HCT116 (cell line): ENCODE results near the gene IL10. TPM values are rescaled to one million over a fixed set of nuclear protein-coding genes. Genes with fewer than 3 reads are reported as not detected.

Experiments used
- ATAC-seq: fragments of 200-7000 bp; cut with Tn5 transposase; 2 replicates; pipeline ENCODE4 v1.9.1; 2020; ENCODE audit warnings: mild to moderate bottlenecking, moderate library complexity
- BruUV-seq: library from RNA; stranded (reverse); fragments of 400-500 nt; replicated peaks from 2 replicates; lab custom pipeline; 2021; lab: Mats Ljungman, UMichigan
- CTCF ChIA-PET: fragments of 300-600 bp; sonication (Branson Sonifier 250); formaldehyde crosslinking; loops from one replicate; lab custom pipeline; 2021; ENCODE audit warnings: antibody characterized with exemption; lab: Charles Lee
- POLR2A ChIA-PET: fragments of 300-600, 350-600 bp; sonication (Branson Sonifier 250); formaldehyde crosslinking; loops from one replicate; lab custom pipeline; 2021; ENCODE audit warnings: antibody characterized with exemption; lab: Charles Lee
- RAD21 ChIA-PET, 2 experiments: fragments of 300-600 bp; sonication (Branson Sonifier 250); formaldehyde crosslinking; loops; one replicate each; lab custom pipeline; 2023; ENCODE audit warnings: low total read pairs in 2 of 2; ENCODE audit not compliant: uncharacterized antibody in 2 of 2, unreplicated experiment in 2 of 2, low non-redundant PET in 1 of 2; lab: Charles Lee
- DNase-seq: peaks from one replicate; pipeline ENCODE4 v3.0.0-alpha.2; 2010; ENCODE audit warnings: low read depth, low spot score
- H2AFZ ChIP-seq: fragments of 200-600 bp; shearing (Covaris generic), sonication (generic); 2 replicates; pipeline ENCODE4 v1.6.1; 2017; ENCODE audit warnings: low read depth, mixed run types, mixed read lengths, antibody characterized with exemption, low read length; ENCODE audit not compliant: poor library complexity, severe bottlenecking
- H3K27ac ChIP-seq: 2 replicates; pipeline ENCODE4 v1.5.1; 2012; ENCODE audit warnings: low read depth, low read length
- H3K27me3 ChIP-seq: fragments of 200-600 bp; sonication (generic); 2 replicates; pipeline ENCODE4 v1.6.1; 2016; ENCODE audit warnings: mixed run types, low read length, mixed read lengths; ENCODE audit not compliant: insufficient read depth
- H3K36me3 ChIP-seq, 2 experiments: fragments of 200-500 bp in 1 of 2; fragments of 200-600 bp in 1 of 2; sonication (Bioruptor generic) in 1 of 2; sonication (generic) in 1 of 2; 2 replicates each; pipeline versions ENCODE4 v1.5.1 to v1.6.1; 2014 to 2016; ENCODE audit warnings: low read length in 2 of 2, inconsistent platforms in 1 of 2, mixed read lengths in 1 of 2, mixed run types in 1 of 2; ENCODE audit not compliant: insufficient read depth in 2 of 2, control insufficient read depth in 1 of 2
- H3K4me1 ChIP-seq, 2 experiments: fragments of 200-600 bp in 1 of 2; sonication (generic) in 1 of 2; 2 replicates each; pipeline versions ENCODE4 v1.5.1 to v1.6.1; 2012 to 2017; ENCODE audit warnings: low read length in 2 of 2, inconsistent platforms in 1 of 2, mild to moderate bottlenecking in 1 of 2, mixed read lengths in 1 of 2, mixed run types in 1 of 2, moderate library complexity in 1 of 2; ENCODE audit not compliant: insufficient read depth in 2 of 2, control insufficient read depth in 1 of 2
- H3K4me2 ChIP-seq: fragments of 200-600 bp; sonication (generic); 2 replicates; pipeline ENCODE4 v1.6.1; 2017; ENCODE audit warnings: mixed run types, low read length, mixed read lengths
- H3K4me3 ChIP-seq, 2 experiments: fragments of 200-600 bp in 1 of 2; sonication (generic) in 1 of 2; replicated peaks in 1 of 2; 2 replicates each; pipeline ENCODE4 v1.5.1; 2011 to 2016; ENCODE audit warnings: low read length in 2 of 2, control low read depth in 1 of 2, low read depth in 1 of 2, mild to moderate bottlenecking in 1 of 2, mixed read lengths in 1 of 2, mixed run types in 1 of 2
- H3K79me2 ChIP-seq: fragments of 200-600 bp; sonication (generic); 2 replicates; pipeline ENCODE4 v1.6.1; 2017; ENCODE audit warnings: mild to moderate bottlenecking, mixed run types, low read length, moderate library complexity, mixed read lengths; ENCODE audit not compliant: insufficient read depth
- H3K9ac ChIP-seq: fragments of 200-600 bp; sonication (generic); 2 replicates; pipeline ENCODE4 v1.6.1; 2016; ENCODE audit warnings: low read length, mixed read lengths
- H3K9me2 ChIP-seq: fragments of 200-600 bp; sonication (generic), shearing (Covaris generic); 2 replicates; pipeline ENCODE4 v1.6.1; 2017; ENCODE audit warnings: mixed run types, mild to moderate bottlenecking, moderate library complexity; ENCODE audit not compliant: insufficient read depth
- H3K9me3 ChIP-seq, 2 experiments: fragments of 200-500 bp in 1 of 2; fragments of 200-600 bp in 1 of 2; sonication (Bioruptor generic) in 1 of 2; sonication (generic) in 1 of 2; 2 replicates each; pipeline ENCODE4 v1.6.1; 2014 to 2017; ENCODE audit warnings: low read length in 2 of 2, mixed read lengths in 2 of 2, inconsistent platforms in 1 of 2, low read depth in 1 of 2, mild to moderate bottlenecking in 1 of 2, mixed run types in 1 of 2, moderate library complexity in 1 of 2; ENCODE audit not compliant: control insufficient read depth in 1 of 2, insufficient read depth in 1 of 2
- H4K20me1 ChIP-seq: fragments of 200-600 bp; sonication (generic), shearing (Covaris generic); 2 replicates; pipeline ENCODE4 v1.6.1; 2017; ENCODE audit warnings: mixed run types, mild to moderate bottlenecking, moderate library complexity; ENCODE audit not compliant: insufficient read depth
- CBX3 ChIP-seq: IDR thresholded peaks from 2 replicates; pipeline ENCODE4 v1.6.1; 2012; ENCODE audit warnings: low read depth
- CTCF ChIP-seq, 3 experiments: fragments of 200-600 bp in 1 of 3; sonication (generic) in 1 of 3; IDR thresholded peaks in 2 of 3; conservative IDR thresholded peaks in 1 of 3; 2 replicates each; pipeline ENCODE4 v1.5.1; 2012 to 2017; ENCODE audit warnings: low read depth in 2 of 3, low read length in 2 of 3, antibody characterized with exemption in 1 of 3, borderline replicate concordance in 1 of 3, control low read depth in 1 of 3, mild to moderate bottlenecking in 1 of 3, mixed read lengths in 1 of 3, mixed run types in 1 of 3, moderate library complexity in 1 of 3; ENCODE audit not compliant: insufficient read depth in 1 of 3
- EGR1 ChIP-seq: IDR thresholded peaks from 2 replicates; pipeline ENCODE4 v1.6.1; 2012; ENCODE audit warnings: low read depth
- ELF1 ChIP-seq: IDR thresholded peaks from 2 replicates; pipeline ENCODE4 v1.6.1; 2012; ENCODE audit warnings: low read depth, borderline replicate concordance
- EZH2 ChIP-seq: fragments of 200-600 bp; sonication (generic); IDR thresholded peaks from 2 replicates; pipeline ENCODE4 v1.6.1; 2017; ENCODE audit warnings: antibody characterized with exemption, mixed run types
- EZH2phosphoT487 ChIP-seq: fragments of 200-600 bp; IDR thresholded peaks from 2 replicates; pipeline ENCODE4 v1.6.1; 2018; ENCODE audit warnings: antibody characterized with exemption, borderline replicate concordance
- FOSL1 ChIP-seq: IDR thresholded peaks from 2 replicates; pipeline ENCODE4 v1.6.1; 2012; ENCODE audit warnings: low read depth
- MAX ChIP-seq: IDR thresholded peaks from 2 replicates; pipeline ENCODE4 v1.6.1; 2012
- POLR2A ChIP-seq: IDR thresholded peaks from 2 replicates; pipeline ENCODE4 v1.7.0; 2011; ENCODE audit warnings: borderline replicate concordance; ENCODE audit not compliant: insufficient read depth, insufficient read length; ENCODE audit errors: extremely low read depth
- POLR2AphosphoS5 ChIP-seq: IDR thresholded peaks from 2 replicates; pipeline ENCODE4 v1.6.1; 2011; ENCODE audit warnings: mild to moderate bottlenecking, low read depth, low read length, moderate library complexity
- RAD21 ChIP-seq: IDR thresholded peaks from 2 replicates; pipeline ENCODE4 v1.6.1; 2012; ENCODE audit warnings: low read depth, mild to moderate bottlenecking
- REST ChIP-seq: IDR thresholded peaks from 2 replicates; pipeline ENCODE4 v1.6.1; 2012; ENCODE audit warnings: low read depth
- SIN3A ChIP-seq: IDR thresholded peaks from 2 replicates; pipeline ENCODE4 v1.6.1; 2012; ENCODE audit warnings: low read depth
- SP1 ChIP-seq: IDR thresholded peaks from 2 replicates; pipeline ENCODE4 v1.6.1; 2012; ENCODE audit warnings: low read depth
- SRF ChIP-seq: IDR thresholded peaks from 2 replicates; pipeline ENCODE4 v1.6.1; 2012; ENCODE audit warnings: low read depth
- TCF7L2 ChIP-seq: IDR thresholded peaks from 2 replicates; pipeline ENCODE4 v1.7.0; 2011; ENCODE audit warnings: borderline replicate concordance, inconsistent platforms; ENCODE audit not compliant: insufficient read depth, insufficient read length; ENCODE audit errors: extremely low read depth
- YY1 ChIP-seq: IDR thresholded peaks from 2 replicates; pipeline ENCODE4 v1.6.1; 2011; ENCODE audit warnings: low read length, low read depth, moderate library complexity, mild to moderate bottlenecking; ENCODE audit not compliant: insufficient replicate concordance; ENCODE audit errors: extremely low read depth
- ZFX ChIP-seq: fragments of 450-650 bp; IDR thresholded peaks from 2 replicates; pipeline ENCODE4 v1.6.1; 2017
- ZNF274 ChIP-seq: fragments of 200-500 bp; sonication (Bioruptor generic); IDR thresholded peaks from 2 replicates; pipeline ENCODE4 v1.6.1; 2014; ENCODE audit warnings: mild to moderate bottlenecking, low read depth, low read length, inconsistent platforms
- intact Hi-C: fragments of 100-400 bp; cut with micrococcal nuclease; formaldehyde crosslinking; loops from 2 replicates; pipeline ENCODE4 v1.10.0; 2022
- total RNA-seq: library from RNA; stranded (reverse); gene quantifications from one replicate; pipeline ENCODE4 v1.2.1, GENCODE V29; 2021; ENCODE audit not compliant: unreplicated experiment

IL10 gene
- total RNA-seq, 1 experiment from 2014 or later: not detected

- no peaks in the 10 kb centered on the region for H3K9me2 ChIP-seq
- intact Hi-C loops: no loop called here
- H3K27ac ChIP-seq: no peak overlapping the region
- no peaks in the 10 kb centered on the region for H3K9me3 ChIP-seq
- peaks cover 63% of the 10 kb centered on the region for H3K79me2 ChIP-seq
- ChIA-PET POLR2A (no interaction called here), CTCF (no interaction called here), RAD21 (no interaction called here)
- ATAC-seq (no peak), DNase-seq (no peak)
- TF ChIP-seq RAD21 (no peak), CTCF (IDR thresholded peaks at IDR 0.05 in 2 of 3, conservative IDR thresholded peaks at IDR 0.05 in 1 of 3; ENCODE audit: borderline replicate concordance in 1 of 3, insufficient read depth in 1 of 3, low read depth in 2 of 3, low read length in 2 of 3) (no peak), MAX (no peak), EGR1 (no peak), TCF7L2 (no peak), SP1 (no peak), CBX3 (no peak), ZNF274 (no peak), POLR2AphosphoS5 (no peak), SRF (no peak), ZFX (no peak), SIN3A (no peak), YY1 (no peak), ELF1 (no peak), FOSL1 (no peak), REST (no peak), EZH2 (no peak), EZH2phosphoT487 (no peak), POLR2A (no peak)
- H3K4me2 ChIP-seq: no peak overlapping the region
- H2AFZ ChIP-seq: no peak overlapping the region
- H3K4me3 ChIP-seq: no peak overlapping the region
- H3K4me1 ChIP-seq: peaks cover 0 to 16% of the 10 kb centered on the region in 2 experiments; a peak in 1 of 4 replicates
- BruUV-seq: no TSS peak
- H3K27me3 ChIP-seq: no peaks in the 10 kb centered on the region
- H4K20me1 ChIP-seq: no peaks in the 10 kb centered on the region
- H3K9ac ChIP-seq: no peak overlapping the region
- H3K36me3 ChIP-seq: no peaks in the 10 kb centered on the region
Observed at GRCh38 chr1:206722751-206723461, 49.4 kb downstream of the IL10 start.
